Thyroid gland (tissue), 4 donors: ENCODE results near the gene PDLIM3. TPM values are rescaled to one million over a fixed set of nuclear protein-coding genes. Genes with fewer than 3 reads are reported as not detected.

ENCODE experiments used
- DNase-seq, 2 donors: peaks; one replicate each; pipeline ENCODE4 v3.0.0-alpha.2; 2019
- H3K27ac ChIP-seq, 3 donors: fragments of 200-600 bp; sonication (generic); 1 replicate in 2 of 3; 2 replicates in 1 of 3; pipeline ENCODE4 v1.5.1; 2016 to 2019; ENCODE audit warnings: mild to moderate bottlenecking in 1 of 3, moderate library complexity in 1 of 3
- H3K27me3 ChIP-seq: fragments of 200-600 bp; sonication (generic); one replicate; pipeline ENCODE4 v1.5.1; 2019
- H3K36me3 ChIP-seq, 2 donors: fragments of 200-600 bp; sonication (generic); one replicate each; pipeline ENCODE4 v1.5.1; 2016 to 2019
- H3K4me1 ChIP-seq, 2 donors: fragments of 200-600 bp; sonication (generic); one replicate each; pipeline ENCODE4 v1.5.1; 2017 to 2019
- H3K4me3 ChIP-seq, 3 donors: fragments of 200-600 bp; sonication (generic); replicated peaks in 1 of 3; 1 replicate in 2 of 3; 2 replicates in 1 of 3; pipeline ENCODE4 v1.5.1; 2016; ENCODE audit warnings: mild to moderate bottlenecking in 1 of 3
- H3K9me3 ChIP-seq: fragments of 200-600 bp; sonication (generic); one replicate; pipeline ENCODE4 v1.5.1; 2017
- POLR2A ChIP-seq, 2 donors: fragments of 450-650 bp; IDR thresholded peaks; one replicate each; pipeline ENCODE4 v1.6.1; 2017; ENCODE audit warnings: antibody characterized with exemption in 2 of 2, mild to moderate bottlenecking in 2 of 2, moderate library complexity in 1 of 2
- WGBS, 2 donors: methylation state at CpG; one replicate each; pipeline ENCODE4 v1.1.5; 2017; 5-methylcytosine and 5-hydroxymethylcytosine counted together
- intact Hi-C: fragments of 100-400 bp; cut with DNase I; formaldehyde crosslinking; loops from one replicate; pipeline ENCODE4 v1.15.1; 2023
- total RNA-seq, 4 donors: library from RNA; depleted of rRNA; stranded (reverse); fragments of >200 nt; gene quantifications; one replicate each; pipeline ENCODE4 v1.2.3, GENCODE V29; 2016
- TF ChIP-seq, protein P1 (sequence below), 6 experiments: fragments of 200-600 bp in 3 of 6; fragments of 450-650 bp in 3 of 6; sonication (generic) in 3 of 6; IDR thresholded peaks; one replicate each; pipeline ENCODE4 v1.5.1; 2016 to 2019; ENCODE audit warnings: antibody characterized with exemption in 6 of 6, mild to moderate bottlenecking in 2 of 6, inconsistent platforms in 1 of 6, moderate library complexity in 1 of 6

Gene PDLIM3
- total RNA-seq, 4 donors from 2014 or later, result 124 to 411 (median 252) TPM

DNA sequence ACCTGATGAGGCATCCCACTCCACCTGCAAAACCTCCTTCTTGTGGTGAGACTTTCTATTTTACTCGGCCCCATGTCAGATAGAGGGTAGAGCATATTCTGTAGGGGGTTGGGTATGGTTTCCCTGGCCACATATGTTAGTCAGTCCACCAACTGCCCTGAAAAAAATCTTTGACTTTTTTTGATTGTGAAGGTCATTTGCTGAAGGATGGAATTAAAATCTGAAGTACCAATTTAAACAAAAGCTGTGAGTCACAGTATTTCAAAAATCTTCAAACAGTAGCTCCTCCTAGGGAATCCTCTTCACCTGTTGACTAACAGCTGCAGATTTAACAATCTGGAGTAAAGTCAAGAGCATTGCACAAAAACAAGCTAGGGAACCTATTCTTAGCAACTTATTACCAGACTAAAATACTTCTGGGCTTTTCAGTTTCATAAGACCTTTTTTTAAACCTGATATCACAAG is 55.8 kb downstream of the PDLIM3 start:
- no peaks in the 10 kb centered on the region for H3K9me3 ChIP-seq
- no peaks in the 10 kb centered on the region for H3K27me3 ChIP-seq
- no peak for TF ChIP-seq POLR2A (IDR thresholded peaks at IDR 0.05)
- no peak overlapping the region for H3K4me3 ChIP-seq
- DNase-seq, result no peak
- intact Hi-C loops, result no loop called here
- no peaks in the 10 kb centered on the region for H3K36me3 ChIP-seq
- 79 to 95% methylated on average over 1 of the region's 1 CpG for WGBS, 2 donors
- H3K27ac ChIP-seq, result no peak overlapping the region
- no peaks in the 10 kb centered on the region for H3K4me1 ChIP-seq

DNA sequence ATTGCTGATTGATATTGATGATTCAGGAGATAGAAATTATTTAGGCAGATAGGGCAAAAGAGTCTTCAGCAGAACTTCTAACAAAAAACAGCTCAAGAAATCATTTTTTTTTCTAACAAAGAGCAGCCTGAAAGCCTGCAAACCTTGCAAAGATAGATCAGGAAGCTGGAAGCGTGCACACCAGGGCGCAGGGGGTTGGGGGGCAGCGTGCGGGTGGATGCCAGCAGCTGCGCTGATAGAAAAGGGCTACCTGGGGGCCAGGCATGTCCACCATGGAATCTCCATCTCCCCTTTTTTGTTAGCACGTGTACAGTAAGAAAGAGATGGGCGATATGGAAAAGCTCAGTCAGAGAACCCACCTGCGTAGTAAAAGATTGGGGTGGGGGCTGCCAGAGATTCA is 62.1 kb downstream of the PDLIM3 start:
- H3K36me3 ChIP-seq, result no peaks in the 10 kb centered on the region
- DNase-seq, result no peak
- intact Hi-C loops, result loop anchor here (5.0 kb wide), 1 partner anchor 124 kb away; no protein-coding TSS in a partner anchor
- H3K27ac ChIP-seq, result no peak overlapping the region
- H3K4me1 ChIP-seq, result peaks cover 6 to 12% of the 10 kb centered on the region in 2 donors
- TF ChIP-seq, protein P1, sequence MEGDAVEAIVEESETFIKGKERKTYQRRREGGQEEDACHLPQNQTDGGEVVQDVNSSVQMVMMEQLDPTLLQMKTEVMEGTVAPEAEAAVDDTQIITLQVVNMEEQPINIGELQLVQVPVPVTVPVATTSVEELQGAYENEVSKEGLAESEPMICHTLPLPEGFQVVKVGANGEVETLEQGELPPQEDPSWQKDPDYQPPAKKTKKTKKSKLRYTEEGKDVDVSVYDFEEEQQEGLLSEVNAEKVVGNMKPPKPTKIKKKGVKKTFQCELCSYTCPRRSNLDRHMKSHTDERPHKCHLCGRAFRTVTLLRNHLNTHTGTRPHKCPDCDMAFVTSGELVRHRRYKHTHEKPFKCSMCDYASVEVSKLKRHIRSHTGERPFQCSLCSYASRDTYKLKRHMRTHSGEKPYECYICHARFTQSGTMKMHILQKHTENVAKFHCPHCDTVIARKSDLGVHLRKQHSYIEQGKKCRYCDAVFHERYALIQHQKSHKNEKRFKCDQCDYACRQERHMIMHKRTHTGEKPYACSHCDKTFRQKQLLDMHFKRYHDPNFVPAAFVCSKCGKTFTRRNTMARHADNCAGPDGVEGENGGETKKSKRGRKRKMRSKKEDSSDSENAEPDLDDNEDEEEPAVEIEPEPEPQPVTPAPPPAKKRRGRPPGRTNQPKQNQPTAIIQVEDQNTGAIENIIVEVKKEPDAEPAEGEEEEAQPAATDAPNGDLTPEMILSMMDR (IDR thresholded peaks at IDR 0.05), result no peak
- TF ChIP-seq POLR2A (IDR thresholded peaks at IDR 0.05), result no peak
- 91 to 97% methylated on average over 8 of the region's 8 CpGs for WGBS, 2 donors
- H3K4me3 ChIP-seq, result no peak overlapping the region
- no peaks in the 10 kb centered on the region for H3K27me3 ChIP-seq
- H3K9me3 ChIP-seq, result no peaks in the 10 kb centered on the region

DNA sequence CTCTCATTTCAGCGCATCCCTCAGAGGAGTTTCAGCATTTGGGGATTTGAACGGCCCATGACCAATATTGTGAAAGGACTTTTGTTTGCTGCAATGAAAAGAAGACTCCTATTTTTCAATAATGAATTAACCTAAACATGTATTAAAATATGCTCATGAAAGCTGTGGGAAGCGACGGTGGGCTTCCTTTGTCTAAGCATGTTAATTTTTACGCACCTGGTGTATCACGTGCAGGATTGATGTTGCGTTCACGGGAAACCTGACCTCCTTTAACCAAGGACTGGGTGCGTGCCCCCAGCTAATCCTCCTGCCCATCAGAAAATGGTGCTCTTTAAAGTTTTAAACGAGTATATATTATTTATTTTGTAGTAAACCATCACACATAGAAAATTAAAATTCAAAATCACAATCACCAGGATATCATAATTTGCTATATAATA is 63.2 kb downstream of the PDLIM3 start:
- no peaks in the 10 kb centered on the region for H3K9me3 ChIP-seq
- DNase-seq, result no peak
- peak overlapping the region; percentile 48 to 92 (median 65) for H3K4me3 ChIP-seq
- WGBS, 2 donors, result 46 to 48% methylated on average over 10 of the region's 10 CpGs
- intact Hi-C loops, result loop anchor here (5.0 kb wide), 1 partner anchor 125 kb away; no protein-coding TSS in a partner anchor
- H3K36me3 ChIP-seq, result no peaks in the 10 kb centered on the region
- peaks cover 6 to 12% of the 10 kb centered on the region in 2 donors for H3K4me1 ChIP-seq
- no peak for TF ChIP-seq POLR2A (IDR thresholded peaks at IDR 0.05)
- TF ChIP-seq, protein P1 (IDR thresholded peaks at IDR 0.05), result no peak
- no peaks in the 10 kb centered on the region for H3K27me3 ChIP-seq
- H3K27ac ChIP-seq, result peak overlapping the region in 1 of 3 donors; percentile 79

DNA sequence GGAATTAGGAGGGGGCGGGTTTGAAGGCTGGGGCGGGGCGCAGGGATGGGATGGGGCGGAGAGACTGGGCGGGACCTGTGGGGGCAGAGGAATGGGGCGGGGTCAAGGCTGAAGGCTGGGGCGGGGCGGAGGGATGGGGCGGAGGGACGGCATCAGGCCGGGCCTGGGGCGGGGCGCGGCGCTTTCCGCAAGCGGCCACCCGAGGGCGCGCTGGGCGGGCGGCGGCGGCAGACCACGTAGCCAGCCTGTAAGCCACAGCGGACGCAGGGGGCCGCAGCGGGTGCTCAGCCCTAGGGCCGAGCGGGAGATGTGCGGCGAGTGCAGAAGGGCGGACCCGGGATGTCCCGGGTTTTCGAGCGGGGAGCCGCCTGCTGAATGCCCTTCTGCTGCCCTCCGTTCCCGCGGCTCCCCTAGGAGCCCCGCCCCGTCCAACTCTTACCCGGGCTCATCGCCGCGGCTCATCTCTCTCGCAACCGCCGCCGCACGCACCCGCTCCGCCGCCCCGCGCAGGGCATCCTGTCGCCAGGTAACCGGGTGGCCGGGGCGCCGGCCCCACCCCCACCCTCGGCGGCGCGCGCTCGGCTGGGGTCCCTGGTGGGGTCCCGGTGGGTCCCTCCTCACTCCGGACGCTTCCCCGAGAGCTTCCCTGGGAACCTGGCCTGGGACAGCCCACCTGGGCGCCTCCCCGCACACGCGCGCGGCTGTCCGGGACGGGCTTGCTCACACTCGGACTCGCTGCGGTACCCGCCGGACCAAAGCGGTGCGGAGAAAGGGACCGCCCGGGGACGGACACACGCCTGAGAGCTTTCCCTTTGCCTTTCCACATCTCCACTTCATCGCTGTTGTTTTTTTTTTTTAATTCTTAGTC is 63.8 kb downstream of the PDLIM3 start, which contains the start of gene CCDC110:
Gene CCDC110, minus strand, starts transcription at position 499 of the 868 bp plus-strand sequence. Its CDS starts 50 bp downstream, at position 449.
- intact Hi-C loops, result loop anchor here (5.0 kb wide), 1 partner anchor 126 kb away; no protein-coding TSS in a partner anchor
- H3K27me3 ChIP-seq, result no peaks in the 10 kb centered on the region
- 0 to 1% methylated on average over 26 to 39 of the region's 93 CpGs for WGBS, 2 donors
- peak in 1 of 2 donors; percentile 74 for TF ChIP-seq POLR2A (IDR thresholded peaks at IDR 0.05)
- TF ChIP-seq, protein P1 (IDR thresholded peaks at IDR 0.05), result peak; percentile 28 to 91 (median 68)
- H3K4me3 ChIP-seq, result peak within 1 kb of the TSS; percentile 48 to 92 (median 65)
- H3K9me3 ChIP-seq, result no peaks in the 10 kb centered on the region
- peaks cover 6 to 12% of the 10 kb centered on the region in 2 donors for H3K4me1 ChIP-seq
- no peaks in the 10 kb centered on the region for H3K36me3 ChIP-seq
- DNase-seq, result peak; percentile 89 to 95
- peak within 1 kb of the TSS; percentile 58 to 79 (median 75) for H3K27ac ChIP-seq

DNA sequence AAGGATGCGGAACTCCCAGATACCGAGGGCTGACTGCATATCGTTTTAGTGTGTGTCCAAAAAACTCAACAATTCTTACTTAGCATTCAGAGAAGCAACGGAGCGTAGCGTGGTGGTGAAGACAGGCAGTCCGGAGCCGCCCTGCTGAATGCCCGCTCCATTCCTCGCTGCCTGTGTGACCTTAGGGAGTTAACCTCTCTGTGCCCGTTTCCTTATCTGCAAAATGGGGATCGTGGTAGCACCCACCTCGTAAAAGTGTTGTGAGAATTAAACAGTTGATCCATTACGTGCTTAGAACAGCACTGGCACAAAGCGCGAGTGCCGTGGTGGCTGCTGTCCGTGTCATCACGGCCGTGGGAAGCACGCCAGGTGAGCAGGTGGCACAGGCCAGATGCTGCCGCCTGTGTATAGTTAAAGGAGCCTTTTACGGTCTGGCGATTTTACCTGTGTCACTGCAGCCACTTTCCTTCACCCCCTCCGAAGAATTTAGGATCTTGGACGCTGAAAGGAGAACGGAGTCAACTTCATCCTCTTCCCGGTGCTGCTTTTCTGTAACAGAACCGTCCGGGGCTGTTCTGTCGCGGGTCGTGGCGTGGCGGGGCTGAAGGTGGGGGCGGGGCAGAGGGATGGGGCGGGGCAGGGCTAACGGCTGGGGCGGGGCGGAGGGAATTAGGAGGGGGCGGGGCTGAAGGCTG is 64.7 kb downstream of the PDLIM3 start:
- TF ChIP-seq POLR2A (IDR thresholded peaks at IDR 0.05), result peak in 1 of 2 donors; percentile 27
- TF ChIP-seq, protein P1 (IDR thresholded peaks at IDR 0.05), result peak in 1 of 6 experiments; percentile 3
- peak; percentile 81 for DNase-seq

More for the DNA sequence above, 64.7 kb downstream of the PDLIM3 start:
- Histone ChIP-seq H3K27ac (peak overlapping the region; percentile 58 to 76 (median 75)), H3K27me3 (no peaks in the 10 kb centered on the region), H3K4me3 (peak overlapping the region; percentile 47 to 64 (median 47)), H3K36me3 (no peaks in the 10 kb centered on the region), H3K9me3 (no peaks in the 10 kb centered on the region), H3K4me1 (peaks cover 6 to 12% of the 10 kb centered on the region in 2 donors)
- WGBS, 2 donors, result 2 to 5% methylated on average over 23 to 24 of the region's 41 CpGs
- intact Hi-C loops, result loop anchor here (5.0 kb wide), 1 partner anchor 127 kb away; no protein-coding TSS in a partner anchor
